Measurements from ENCODE around the gene THSD7B. TPM values are rescaled to one million over a fixed set of nuclear protein-coding genes. Genes with fewer than 3 reads are reported as not detected.

The THSD7B gene
- total RNA-seq, 1 donor from 2014 or later = not detected

DNA sequence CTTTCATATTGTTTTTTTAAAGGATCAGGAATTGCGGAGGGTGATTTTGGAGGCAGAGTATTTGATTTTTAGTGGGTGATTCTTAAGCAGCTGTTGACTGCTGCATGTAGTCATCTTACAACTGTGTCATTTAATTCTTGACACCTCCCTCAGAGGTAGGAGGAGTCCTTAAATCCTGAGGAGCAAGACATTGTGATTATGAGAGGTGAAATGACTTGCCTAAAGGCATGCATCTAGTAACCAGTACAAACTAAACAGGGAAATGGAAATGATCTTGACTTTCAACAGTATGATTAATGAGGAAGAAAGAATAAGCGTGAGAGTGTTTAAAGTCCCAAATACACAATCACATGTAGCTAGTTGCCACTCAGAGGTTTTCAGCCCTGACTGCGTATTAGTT lies 440.7 kb downstream of the THSD7B start:
- no peaks in the 10 kb centered on the region for H3K9me3 Mint-ChIP-seq

GRCh38 chr2:137207030-137207429 lies 441.7 kb downstream of the THSD7B start:
- H3K27ac Mint-ChIP-seq = no peak overlapping the region
- H3K4me3 Mint-ChIP-seq (ENCODE audit: low read depth) = no peak overlapping the region
- no peaks in the 10 kb centered on the region for H3K27me3 Mint-ChIP-seq (ENCODE audit: low read depth)
- no peaks in the 10 kb centered on the region for H3K4me1 Mint-ChIP-seq (ENCODE audit: low read depth)
- no peak for DNase-seq (ENCODE audit: low spot score)
- intact Hi-C loops (cut with micrococcal nuclease) = no loop called here
- H3K36me3 Mint-ChIP-seq (ENCODE audit: low read depth) = no peaks in the 10 kb centered on the region
- H3K9me3 Mint-ChIP-seq = no peaks in the 10 kb centered on the region

More for the DNA sequence above, 440.7 kb downstream of the THSD7B start:
- Mint-ChIP-seq H3K36me3 (ENCODE audit: low read depth) (no peaks in the 10 kb centered on the region), H3K4me3 (ENCODE audit: low read depth) (no peak overlapping the region), H3K27me3 (ENCODE audit: low read depth) (no peaks in the 10 kb centered on the region), H3K27ac (no peak overlapping the region), H3K4me1 (ENCODE audit: low read depth) (no peaks in the 10 kb centered on the region)
- no peak for DNase-seq (ENCODE audit: low spot score)
- intact Hi-C loops (cut with micrococcal nuclease) = no loop called here

DNA sequence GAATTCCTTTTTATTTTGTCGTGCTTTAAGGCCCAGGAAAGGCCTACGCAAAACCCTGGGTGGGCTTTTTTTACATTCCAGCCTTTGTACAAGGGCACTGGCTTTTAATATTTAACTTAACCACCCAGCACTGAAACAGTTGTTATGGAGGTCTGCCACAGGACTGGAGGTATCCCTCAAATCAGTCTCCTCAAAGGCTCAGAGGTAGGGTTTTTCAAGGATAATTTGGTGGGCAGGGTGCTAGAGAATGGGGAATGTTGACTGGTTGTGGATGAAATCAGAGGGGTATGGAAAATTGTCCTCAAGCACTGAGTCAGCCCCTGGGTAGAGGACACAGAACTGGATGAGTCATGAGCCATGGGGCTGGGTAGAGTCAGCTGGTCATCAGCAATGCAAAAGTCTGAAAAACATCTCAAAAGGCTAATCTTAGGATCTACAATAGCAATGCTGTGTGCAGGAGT lies 443.1 kb downstream of the THSD7B start:
- Mint-ChIP-seq H3K36me3 (ENCODE audit: low read depth) (no peaks in the 10 kb centered on the region), H3K27me3 (ENCODE audit: low read depth) (no peaks in the 10 kb centered on the region), H3K9me3 (no peaks in the 10 kb centered on the region), H3K4me1 (ENCODE audit: low read depth) (no peaks in the 10 kb centered on the region), H3K27ac (no peak overlapping the region), H3K4me3 (ENCODE audit: low read depth) (no peak overlapping the region)
- intact Hi-C loops (cut with micrococcal nuclease) = no loop called here
- DNase-seq (ENCODE audit: low spot score) = no peak

DNA sequence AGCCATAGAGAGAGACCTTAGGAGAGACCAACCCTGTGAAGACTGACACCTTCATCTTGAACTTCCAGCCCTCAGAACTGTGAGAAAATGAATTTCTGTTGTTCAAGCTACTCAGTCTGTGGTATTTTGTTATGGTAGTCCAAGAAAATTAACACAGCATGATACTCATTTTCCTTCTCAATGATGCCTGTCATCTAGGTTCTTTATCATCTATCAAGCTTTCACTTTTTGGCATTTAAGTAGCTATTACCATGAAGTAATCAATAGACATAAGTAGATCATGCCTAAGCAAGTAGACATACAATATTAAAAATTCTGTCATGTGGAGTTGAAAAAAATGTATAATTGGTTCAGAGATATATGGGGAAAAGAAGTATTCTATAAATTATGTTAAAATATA lies 444.7 kb downstream of the THSD7B start:
- DNase-seq (ENCODE audit: low spot score) = no peak
- Mint-ChIP-seq H3K36me3 (ENCODE audit: low read depth) (no peaks in the 10 kb centered on the region), H3K9me3 (no peaks in the 10 kb centered on the region), H3K27ac (no peak overlapping the region), H3K27me3 (ENCODE audit: low read depth) (no peaks in the 10 kb centered on the region), H3K4me3 (ENCODE audit: low read depth) (no peak overlapping the region), H3K4me1 (ENCODE audit: low read depth) (no peaks in the 10 kb centered on the region)
- intact Hi-C loops (cut with micrococcal nuclease) = no loop called here

GRCh38 chr2:137211761-137212160 lies 446.4 kb downstream of the THSD7B start:
- Mint-ChIP-seq H3K4me3 (ENCODE audit: low read depth) (no peak overlapping the region), H3K9me3 (no peaks in the 10 kb centered on the region), H3K27ac (no peak overlapping the region), H3K4me1 (ENCODE audit: low read depth) (no peaks in the 10 kb centered on the region), H3K36me3 (ENCODE audit: low read depth) (no peaks in the 10 kb centered on the region), H3K27me3 (ENCODE audit: low read depth) (no peaks in the 10 kb centered on the region)
- DNase-seq (ENCODE audit: low spot score) = no peak
- intact Hi-C loops (cut with micrococcal nuclease) = no loop called here

DNA sequence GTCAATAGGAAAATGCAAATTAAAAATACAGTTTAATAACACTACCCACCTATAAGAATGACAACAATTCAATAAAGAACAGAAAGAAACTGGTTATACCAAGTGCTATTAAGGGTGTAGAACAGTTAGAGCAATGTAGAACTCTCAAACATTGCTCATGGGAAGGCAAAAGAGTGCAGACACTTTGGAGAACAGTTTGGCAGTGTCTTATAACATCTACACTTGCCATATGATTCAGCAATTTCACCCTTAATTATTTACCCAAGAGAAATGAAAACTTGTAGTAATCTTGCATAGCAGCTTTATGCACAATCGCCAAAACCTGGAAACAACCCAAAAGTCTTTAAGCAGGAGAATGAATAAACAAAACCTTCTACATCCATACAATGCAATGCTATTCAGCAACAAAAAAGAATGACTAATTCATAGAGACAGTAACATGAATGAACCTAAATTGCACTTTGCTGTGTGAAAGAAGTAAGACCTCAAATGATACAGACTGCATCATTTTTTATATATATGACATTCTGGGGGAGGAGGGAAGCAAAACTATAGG lies 455.2 kb downstream of the THSD7B start:
- H3K4me1 Mint-ChIP-seq (ENCODE audit: low read depth) = no peaks in the 10 kb centered on the region
- intact Hi-C loops (cut with micrococcal nuclease) = no loop called here
- H3K9me3 Mint-ChIP-seq = no peaks in the 10 kb centered on the region
- no peak overlapping the region for H3K27ac Mint-ChIP-seq
- no peak for DNase-seq (ENCODE audit: low spot score)
- no peaks in the 10 kb centered on the region for H3K27me3 Mint-ChIP-seq (ENCODE audit: low read depth)
- no peak overlapping the region for H3K4me3 Mint-ChIP-seq (ENCODE audit: low read depth)
- H3K36me3 Mint-ChIP-seq (ENCODE audit: low read depth) = no peaks in the 10 kb centered on the region

GRCh38 chr2:137221797-137222492 lies 456.6 kb downstream of the THSD7B start:
- H3K27me3 Mint-ChIP-seq (ENCODE audit: low read depth) = no peaks in the 10 kb centered on the region
- no peaks in the 10 kb centered on the region for H3K9me3 Mint-ChIP-seq
- no peak overlapping the region for H3K4me3 Mint-ChIP-seq (ENCODE audit: low read depth)
- no peak for DNase-seq (ENCODE audit: low spot score)
- intact Hi-C loops (cut with micrococcal nuclease) = no loop called here
- no peaks in the 10 kb centered on the region for H3K36me3 Mint-ChIP-seq (ENCODE audit: low read depth)
- H3K4me1 Mint-ChIP-seq (ENCODE audit: low read depth) = no peaks in the 10 kb centered on the region
- no peak overlapping the region for H3K27ac Mint-ChIP-seq

GRCh38 chr2:137223722-137224121 lies 458.4 kb downstream of the THSD7B start:
- H3K9me3 Mint-ChIP-seq = no peaks in the 10 kb centered on the region
- H3K27me3 Mint-ChIP-seq (ENCODE audit: low read depth) = no peaks in the 10 kb centered on the region
- H3K4me3 Mint-ChIP-seq (ENCODE audit: low read depth) = no peak overlapping the region
- no peak for DNase-seq (ENCODE audit: low spot score)
- H3K27ac Mint-ChIP-seq = no peak overlapping the region
- H3K36me3 Mint-ChIP-seq (ENCODE audit: low read depth) = no peaks in the 10 kb centered on the region
- intact Hi-C loops (cut with micrococcal nuclease) = no loop called here
- H3K4me1 Mint-ChIP-seq (ENCODE audit: low read depth) = no peaks in the 10 kb centered on the region

GRCh38 chr2:137228566-137228965 lies 463.2 kb downstream of the THSD7B start:
- no peaks in the 10 kb centered on the region for H3K36me3 Mint-ChIP-seq (ENCODE audit: low read depth)

DNA sequence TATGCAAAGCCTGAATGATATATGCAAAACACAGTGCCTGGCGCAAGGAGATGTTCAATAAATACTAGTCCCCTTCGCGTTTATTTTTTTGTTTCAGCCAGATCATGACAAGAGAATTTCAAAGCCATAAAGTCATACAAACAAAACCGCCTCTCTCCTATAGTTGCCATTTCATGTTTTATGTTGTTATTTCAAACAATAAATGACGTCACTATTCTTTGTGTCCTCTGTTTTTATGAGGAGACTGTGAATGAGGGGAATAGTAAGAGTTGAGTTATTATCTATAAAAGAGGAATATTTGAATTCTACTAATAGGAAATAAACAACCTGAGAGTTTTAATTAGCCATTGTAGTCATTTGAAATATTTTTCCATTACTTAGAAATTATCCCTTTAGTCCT lies 464.5 kb downstream of the THSD7B start:
- H3K9me3 Mint-ChIP-seq = no peaks in the 10 kb centered on the region
- intact Hi-C loops (cut with micrococcal nuclease) = no loop called here
- no peaks in the 10 kb centered on the region for H3K36me3 Mint-ChIP-seq (ENCODE audit: low read depth)
- no peak overlapping the region for H3K4me3 Mint-ChIP-seq (ENCODE audit: low read depth)
- no peaks in the 10 kb centered on the region for H3K4me1 Mint-ChIP-seq (ENCODE audit: low read depth)
- no peaks in the 10 kb centered on the region for H3K27me3 Mint-ChIP-seq (ENCODE audit: low read depth)
- H3K27ac Mint-ChIP-seq = no peak overlapping the region
- no peak for DNase-seq (ENCODE audit: low spot score)

More at GRCh38 chr2:137228566-137228965, 463.2 kb downstream of the THSD7B start:
- H3K9me3 Mint-ChIP-seq = no peaks in the 10 kb centered on the region
- H3K27me3 Mint-ChIP-seq (ENCODE audit: low read depth) = no peaks in the 10 kb centered on the region
- no peaks in the 10 kb centered on the region for H3K4me1 Mint-ChIP-seq (ENCODE audit: low read depth)
- H3K4me3 Mint-ChIP-seq (ENCODE audit: low read depth) = no peak overlapping the region
- intact Hi-C loops (cut with micrococcal nuclease) = no loop called here
- no peak overlapping the region for H3K27ac Mint-ChIP-seq
- no peak for DNase-seq (ENCODE audit: low spot score)

- no peak for DNase-seq (ENCODE audit: low spot score)
- Mint-ChIP-seq H3K36me3 (ENCODE audit: low read depth) (no peaks in the 10 kb centered on the region), H3K4me1 (ENCODE audit: low read depth) (no peaks in the 10 kb centered on the region), H3K9me3 (no peaks in the 10 kb centered on the region), H3K27ac (no peak overlapping the region), H3K4me3 (ENCODE audit: low read depth) (no peak overlapping the region), H3K27me3 (ENCODE audit: low read depth) (no peaks in the 10 kb centered on the region)
- intact Hi-C loops (cut with micrococcal nuclease) = no loop called here
These were observed 466.3 kb downstream of the THSD7B start for GRCh38 chr2:137231628-137232027.

- H3K4me3 Mint-ChIP-seq (ENCODE audit: low read depth) = no peak overlapping the region
- no peaks in the 10 kb centered on the region for H3K9me3 Mint-ChIP-seq
- H3K4me1 Mint-ChIP-seq (ENCODE audit: low read depth) = no peaks in the 10 kb centered on the region
- no peaks in the 10 kb centered on the region for H3K27me3 Mint-ChIP-seq (ENCODE audit: low read depth)
- no peaks in the 10 kb centered on the region for H3K36me3 Mint-ChIP-seq (ENCODE audit: low read depth)
- DNase-seq (ENCODE audit: low spot score) = no peak
- intact Hi-C loops (cut with micrococcal nuclease) = no loop called here
- H3K27ac Mint-ChIP-seq = no peak overlapping the region
These were observed 466.7 kb downstream of the THSD7B start for GRCh38 chr2:137232076-137232475.

DNA sequence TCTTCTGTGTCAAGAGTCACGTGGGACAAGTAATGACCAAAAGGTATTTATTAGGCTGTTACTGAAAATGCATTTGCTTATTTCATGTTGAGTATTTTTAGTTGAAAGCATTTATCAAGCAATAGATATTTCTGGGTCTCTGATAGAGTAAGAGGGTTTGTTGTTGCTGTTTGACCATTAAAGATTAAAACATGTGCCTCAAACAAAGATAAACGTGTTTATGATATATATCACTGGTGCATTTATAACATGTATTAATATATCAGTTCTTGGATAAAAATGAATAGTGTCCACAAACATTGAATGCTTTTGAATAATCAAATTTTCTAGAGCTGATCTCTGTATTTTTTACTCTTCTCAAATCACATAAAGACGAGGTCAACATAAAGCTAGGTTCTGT lies 467.7 kb downstream of the THSD7B start:
- no peaks in the 10 kb centered on the region for H3K4me1 Mint-ChIP-seq (ENCODE audit: low read depth)
- H3K27ac Mint-ChIP-seq = no peak overlapping the region
- intact Hi-C loops (cut with micrococcal nuclease) = no loop called here
- no peaks in the 10 kb centered on the region for H3K27me3 Mint-ChIP-seq (ENCODE audit: low read depth)
- no peaks in the 10 kb centered on the region for H3K36me3 Mint-ChIP-seq (ENCODE audit: low read depth)
- no peak for DNase-seq (ENCODE audit: low spot score)
- no peak overlapping the region for H3K4me3 Mint-ChIP-seq (ENCODE audit: low read depth)
- no peaks in the 10 kb centered on the region for H3K9me3 Mint-ChIP-seq
